Left ventricle myocardium inferior (tissue), 1 donor: ENCODE results near the gene FIBCD1. TPM values are rescaled to one million over a fixed set of nuclear protein-coding genes. Genes with fewer than 3 reads are reported as not detected.

Source experiments
- DNase-seq: peaks from one replicate; pipeline ENCODE4 v3.0.0-alpha.2; 2020
- H3K27ac ChIP-seq: fragments of 200-600 bp; replicated peaks from 2 replicates; pipeline ENCODE4 v1.8.0; 2021
- H3K27me3 ChIP-seq: fragments of 200-600 bp; 2 replicates; pipeline ENCODE4 v1.8.0; 2021; ENCODE audit warnings: low read depth
- H3K36me3 ChIP-seq: fragments of 200-600 bp; 2 replicates; pipeline ENCODE4 v1.8.0; 2021
- H3K4me1 ChIP-seq: fragments of 200-600 bp; 2 replicates; pipeline ENCODE4 v1.8.0; 2021
- H3K4me3 ChIP-seq: fragments of 200-600 bp; 2 replicates; pipeline ENCODE4 v1.8.0; 2021; ENCODE audit warnings: mild to moderate bottlenecking, moderate library complexity
- H3K9me3 ChIP-seq: fragments of 200-600 bp; replicated peaks from 2 replicates; pipeline ENCODE4 v1.8.0; 2021
- intact Hi-C: fragments of 100-400 bp; cut with micrococcal nuclease; formaldehyde crosslinking; loops from one replicate; pipeline ENCODE4 v1.11.0; 2022
- total RNA-seq: library from RNA; stranded (reverse); fragmentation: NEBNext Ultra II Directional; extraction: Animal tissue kit (Norgen Biotek cat#: 25700); gene quantifications from one replicate; pipeline ENCODE4 v1.2.1, GENCODE V29; 2021
- TF ChIP-seq, protein P1 (sequence below): fragments of 200-600 bp; IDR thresholded peaks from 2 replicates; pipeline ENCODE4 v1.8.0; 2021; ENCODE audit warnings: antibody characterized with exemption, mild to moderate bottlenecking, borderline replicate concordance
- donor health status: DM: no; HTN: yes; CAD: no; lungs with severe emphysema.

The FIBCD1 gene
- total RNA-seq, 1 donor from 2014 or later: 0.58 TPM

DNA sequence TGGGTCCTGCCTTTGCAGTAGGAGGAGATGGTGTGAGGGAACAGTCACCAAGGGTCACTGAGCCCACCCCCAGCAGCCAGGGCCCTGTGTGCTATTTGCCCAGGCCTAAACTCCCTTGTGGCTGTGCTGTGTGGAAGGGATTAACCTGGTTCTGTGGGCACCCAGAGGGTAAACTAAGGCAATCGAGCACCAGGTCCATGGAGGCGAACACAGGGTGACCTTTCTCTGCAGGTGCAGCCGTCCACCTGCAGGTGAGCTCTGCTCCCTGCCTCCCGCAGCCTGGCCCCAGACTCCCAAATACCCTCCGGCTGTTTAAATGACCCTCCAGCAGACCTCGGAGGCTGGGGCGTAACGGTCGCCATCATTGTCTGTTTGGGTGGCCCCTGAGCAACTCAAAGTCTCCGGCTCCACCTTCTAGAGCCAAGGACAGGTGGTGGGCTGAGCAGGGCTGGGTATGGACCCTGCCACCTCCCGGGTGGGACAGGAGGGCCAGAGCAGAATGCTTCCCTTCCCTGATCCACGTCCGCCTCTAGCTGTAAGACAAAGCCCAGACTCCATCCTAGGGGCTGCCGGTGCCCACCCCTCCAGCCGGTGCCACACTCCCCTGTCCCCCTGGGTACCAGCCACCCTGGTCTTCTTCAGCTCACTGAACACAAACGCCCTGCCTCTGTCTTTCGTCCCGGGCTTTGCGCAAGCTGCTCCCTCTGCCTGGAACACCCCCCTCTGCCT is 34.1 kb upstream of the FIBCD1 start:
- no peaks in the 10 kb centered on the region for H3K36me3 ChIP-seq
- no peak for DNase-seq
- no peaks in the 10 kb centered on the region for H3K9me3 ChIP-seq
- H3K4me3 ChIP-seq: no peak overlapping the region
- H3K27ac ChIP-seq: no peak overlapping the region
- intact Hi-C loops: no loop called here
- peaks cover 38% of the 10 kb centered on the region for H3K27me3 ChIP-seq
- TF ChIP-seq, protein P1, sequence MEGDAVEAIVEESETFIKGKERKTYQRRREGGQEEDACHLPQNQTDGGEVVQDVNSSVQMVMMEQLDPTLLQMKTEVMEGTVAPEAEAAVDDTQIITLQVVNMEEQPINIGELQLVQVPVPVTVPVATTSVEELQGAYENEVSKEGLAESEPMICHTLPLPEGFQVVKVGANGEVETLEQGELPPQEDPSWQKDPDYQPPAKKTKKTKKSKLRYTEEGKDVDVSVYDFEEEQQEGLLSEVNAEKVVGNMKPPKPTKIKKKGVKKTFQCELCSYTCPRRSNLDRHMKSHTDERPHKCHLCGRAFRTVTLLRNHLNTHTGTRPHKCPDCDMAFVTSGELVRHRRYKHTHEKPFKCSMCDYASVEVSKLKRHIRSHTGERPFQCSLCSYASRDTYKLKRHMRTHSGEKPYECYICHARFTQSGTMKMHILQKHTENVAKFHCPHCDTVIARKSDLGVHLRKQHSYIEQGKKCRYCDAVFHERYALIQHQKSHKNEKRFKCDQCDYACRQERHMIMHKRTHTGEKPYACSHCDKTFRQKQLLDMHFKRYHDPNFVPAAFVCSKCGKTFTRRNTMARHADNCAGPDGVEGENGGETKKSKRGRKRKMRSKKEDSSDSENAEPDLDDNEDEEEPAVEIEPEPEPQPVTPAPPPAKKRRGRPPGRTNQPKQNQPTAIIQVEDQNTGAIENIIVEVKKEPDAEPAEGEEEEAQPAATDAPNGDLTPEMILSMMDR: no peak
- H3K4me1 ChIP-seq: peaks cover 5% of the 10 kb centered on the region

DNA sequence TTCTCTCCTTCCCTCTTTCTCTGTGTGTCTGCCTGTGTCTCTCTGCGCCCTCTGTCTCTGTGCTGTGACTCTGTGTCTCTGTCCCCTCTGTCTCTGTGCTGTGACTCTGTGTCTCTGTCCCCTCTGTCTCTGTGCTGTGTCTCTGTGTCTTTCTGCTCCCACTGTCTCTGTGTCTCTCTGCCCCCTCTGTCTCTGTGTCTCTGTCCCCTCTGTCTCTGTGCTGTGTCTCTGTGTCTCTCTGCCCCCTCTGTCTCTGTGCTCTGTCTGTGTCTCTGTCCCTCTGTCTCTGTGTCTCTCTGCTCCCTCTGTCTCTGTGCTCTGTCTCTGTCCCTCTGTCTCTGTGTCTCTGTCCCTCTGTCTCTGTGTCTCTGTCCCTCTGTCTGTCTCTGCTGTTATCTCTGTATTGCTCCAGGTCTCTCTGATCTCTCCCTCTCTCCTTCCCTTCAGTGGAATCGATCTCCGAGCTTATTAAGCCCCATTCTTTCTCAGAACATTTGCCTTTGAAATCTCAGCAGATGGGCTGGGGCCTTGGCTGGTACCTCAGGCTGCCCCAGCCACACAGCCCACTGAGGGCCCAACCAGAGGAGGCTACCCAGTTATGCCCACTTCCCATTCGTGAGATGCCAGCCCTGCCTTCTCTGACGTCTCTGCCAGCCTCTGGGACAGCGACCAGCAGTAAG is 33.4 kb upstream of the FIBCD1 start:
- TF ChIP-seq, protein P1: no peak
- no peak for DNase-seq
- H3K27me3 ChIP-seq: peaks cover 38% of the 10 kb centered on the region

DNA sequence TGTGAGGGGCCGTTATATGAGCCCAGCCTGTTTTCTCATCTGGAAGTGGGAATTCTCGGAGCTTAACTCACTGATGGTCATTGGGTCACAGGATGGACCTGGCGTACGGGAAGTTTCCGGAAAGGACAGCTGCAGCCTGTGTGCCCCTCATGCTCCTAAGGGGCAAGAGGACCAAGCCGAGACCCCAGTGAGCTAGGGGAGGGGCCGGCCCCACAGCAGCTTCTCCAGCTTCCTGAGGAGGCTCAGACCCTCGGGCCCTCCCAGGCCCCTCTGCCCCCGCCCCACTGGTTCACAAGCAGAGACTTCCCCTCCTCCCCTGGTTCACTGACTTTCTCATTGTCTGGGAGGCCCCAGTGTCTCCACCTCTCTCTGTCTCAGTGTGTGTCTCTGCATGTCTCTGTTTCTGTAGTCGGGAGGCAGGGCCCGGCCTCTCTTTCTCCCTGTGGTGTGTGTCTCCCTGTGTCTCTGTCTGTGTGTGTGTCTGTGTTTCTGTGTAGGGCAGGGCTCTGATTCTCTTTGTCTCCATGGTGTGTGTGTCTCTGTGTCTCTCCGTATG is 32.3 kb upstream of the FIBCD1 start:
- Histone ChIP-seq H3K36me3 (no peaks in the 10 kb centered on the region), H3K4me1 (no peaks in the 10 kb centered on the region), H3K27ac (no peak overlapping the region), H3K9me3 (no peaks in the 10 kb centered on the region), H3K4me3 (no peak overlapping the region), H3K27me3 (peaks cover 38% of the 10 kb centered on the region)
- TF ChIP-seq, protein P1: no peak
- intact Hi-C loops: no loop called here
- no peak for DNase-seq

More for the DNA sequence above, 33.4 kb upstream of the FIBCD1 start:
- no peak overlapping the region for H3K4me3 ChIP-seq
- intact Hi-C loops: no loop called here
- no peaks in the 10 kb centered on the region for H3K9me3 ChIP-seq
- H3K27ac ChIP-seq: no peak overlapping the region
- no peaks in the 10 kb centered on the region for H3K36me3 ChIP-seq
- no peaks in the 10 kb centered on the region for H3K4me1 ChIP-seq

DNA sequence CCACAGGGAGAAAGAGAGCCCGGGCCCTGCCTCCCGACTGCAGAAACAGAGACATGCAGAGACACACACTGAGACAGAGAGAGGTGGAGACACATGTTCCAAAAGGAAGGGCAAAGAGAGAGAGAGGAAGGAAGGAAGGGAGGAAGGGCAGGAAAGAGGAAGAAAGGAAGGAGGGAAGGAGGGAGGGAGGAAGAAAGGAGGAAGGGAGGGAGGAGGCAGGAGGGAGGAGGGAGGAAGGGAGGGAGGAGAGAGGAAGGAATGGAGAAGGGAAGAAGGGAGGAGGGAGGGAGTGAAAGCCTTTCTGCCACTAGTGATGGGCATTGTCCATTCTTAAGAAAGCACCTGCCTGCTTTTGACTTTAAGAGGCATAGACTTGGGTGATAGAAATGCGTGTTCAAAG is 31.8 kb upstream of the FIBCD1 start:
- H3K36me3 ChIP-seq: no peaks in the 10 kb centered on the region
- intact Hi-C loops: no loop called here
- peaks cover 37% of the 10 kb centered on the region for H3K27me3 ChIP-seq
- no peak for DNase-seq
- H3K27ac ChIP-seq: no peak overlapping the region
- H3K4me3 ChIP-seq: no peak overlapping the region
- peaks cover under 1% of the 10 kb centered on the region for H3K4me1 ChIP-seq
- H3K9me3 ChIP-seq: no peaks in the 10 kb centered on the region
- TF ChIP-seq, protein P1: no peak

DNA sequence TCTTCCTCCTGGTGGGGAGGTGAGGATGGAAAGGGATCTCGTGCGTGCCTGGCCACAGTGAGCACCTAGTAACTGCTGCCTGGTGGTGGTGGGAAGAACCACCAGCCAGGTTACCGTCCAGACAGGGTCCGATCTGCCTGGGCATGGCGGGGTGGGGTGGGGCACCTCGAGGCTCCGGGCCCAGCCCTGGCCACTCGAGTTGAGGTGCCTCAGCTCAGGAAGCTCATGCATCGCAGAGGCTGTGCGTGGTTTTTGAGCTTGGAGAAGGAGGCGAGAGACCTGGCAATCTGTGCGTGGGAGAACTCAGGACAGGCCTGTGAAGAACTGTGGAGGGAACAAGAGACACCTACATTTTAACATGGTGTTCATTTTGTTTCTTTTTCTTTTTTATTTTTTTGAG is 31.0 kb upstream of the FIBCD1 start:
- no peak for DNase-seq
- Histone ChIP-seq H3K27me3 (peaks cover 30% of the 10 kb centered on the region), H3K4me1 (peaks cover 7% of the 10 kb centered on the region), H3K9me3 (no peaks in the 10 kb centered on the region), H3K36me3 (no peaks in the 10 kb centered on the region), H3K27ac (no peak overlapping the region), H3K4me3 (no peak overlapping the region)
- intact Hi-C loops: no loop called here
- TF ChIP-seq, protein P1: no peak
